ENCODE results near the gene ITFG1.
"Not testable (repeated sequence)": the region's sequence is repeated elsewhere in the genome, so short reads cannot be mapped to it uniquely, and the experiment has no call there.

DNA sequence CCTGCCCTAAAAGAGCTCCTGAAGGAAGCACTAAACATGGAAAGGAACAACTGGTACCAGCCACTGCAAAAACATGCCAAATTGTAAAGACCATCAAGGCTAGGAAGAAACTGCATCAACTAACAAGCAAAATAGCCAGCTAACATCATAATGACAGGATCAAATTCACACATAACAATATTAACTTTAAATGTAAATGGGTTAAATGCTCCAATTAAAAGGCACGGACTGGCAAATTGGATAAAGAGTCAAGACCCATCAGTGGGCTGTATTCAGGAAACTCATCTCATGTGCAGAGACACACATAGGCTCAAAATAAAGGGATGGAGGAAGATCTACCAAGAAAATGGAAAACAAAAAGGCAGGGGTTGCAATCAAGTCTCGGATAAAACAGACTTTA is 136.6 kb downstream of the ITFG1 start:
- TF ChIP-seq, protein P1, sequence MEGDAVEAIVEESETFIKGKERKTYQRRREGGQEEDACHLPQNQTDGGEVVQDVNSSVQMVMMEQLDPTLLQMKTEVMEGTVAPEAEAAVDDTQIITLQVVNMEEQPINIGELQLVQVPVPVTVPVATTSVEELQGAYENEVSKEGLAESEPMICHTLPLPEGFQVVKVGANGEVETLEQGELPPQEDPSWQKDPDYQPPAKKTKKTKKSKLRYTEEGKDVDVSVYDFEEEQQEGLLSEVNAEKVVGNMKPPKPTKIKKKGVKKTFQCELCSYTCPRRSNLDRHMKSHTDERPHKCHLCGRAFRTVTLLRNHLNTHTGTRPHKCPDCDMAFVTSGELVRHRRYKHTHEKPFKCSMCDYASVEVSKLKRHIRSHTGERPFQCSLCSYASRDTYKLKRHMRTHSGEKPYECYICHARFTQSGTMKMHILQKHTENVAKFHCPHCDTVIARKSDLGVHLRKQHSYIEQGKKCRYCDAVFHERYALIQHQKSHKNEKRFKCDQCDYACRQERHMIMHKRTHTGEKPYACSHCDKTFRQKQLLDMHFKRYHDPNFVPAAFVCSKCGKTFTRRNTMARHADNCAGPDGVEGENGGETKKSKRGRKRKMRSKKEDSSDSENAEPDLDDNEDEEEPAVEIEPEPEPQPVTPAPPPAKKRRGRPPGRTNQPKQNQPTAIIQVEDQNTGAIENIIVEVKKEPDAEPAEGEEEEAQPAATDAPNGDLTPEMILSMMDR (conservative IDR thresholded peaks at IDR 0.05), result not testable (repeated sequence)
- not testable (repeated sequence) for TF ChIP-seq ZFX (IDR thresholded peaks at IDR 0.05)

Measured in C4-2B (cell line).